Gastroesophageal sphincter (tissue), 4 donors: ENCODE measurements around the gene RHBDF2. TPM values are rescaled to one million over a fixed set of nuclear protein-coding genes. Genes with fewer than 3 reads are reported as not detected.
"Not testable (repeated sequence)": the region's sequence is repeated elsewhere in the genome, so short reads cannot be mapped to it uniquely, and the experiment has no call there.

Source experiments
- ATAC-seq: fragments of 150-250 bp; one replicate; pipeline ENCODE4 v1.9.1; 2016; ENCODE audit warnings: mild to moderate bottlenecking, moderate library complexity
- H3K27ac ChIP-seq, 4 donors: fragments of 200-600 bp; sonication (generic) in 3 of 4; 1 replicate in 3 of 4; 2 replicates in 1 of 4; pipeline ENCODE4 v1.5.1; 2016 to 2019
- H3K27me3 ChIP-seq: fragments of 200-600 bp; sonication (generic); one replicate; pipeline ENCODE4 v1.5.1; 2019
- H3K36me3 ChIP-seq, 2 donors: fragments of 200-600 bp; sonication (generic); one replicate each; pipeline ENCODE4 v1.5.1; 2019; ENCODE audit warnings: control low read depth in 1 of 2
- H3K4me1 ChIP-seq, 3 donors: fragments of 200-600 bp; sonication (generic); 1 replicate in 2 of 3; 2 replicates in 1 of 3; pipeline ENCODE4 v1.5.1; 2016 to 2019; ENCODE audit warnings: control low read depth in 2 of 3
- H3K4me3 ChIP-seq, 2 donors: fragments of 200-600 bp; sonication (generic); one replicate each; pipeline ENCODE4 v1.5.1; 2019; ENCODE audit warnings: mild to moderate bottlenecking in 1 of 2, moderate library complexity in 1 of 2
- H3K9me3 ChIP-seq, 3 donors: fragments of 200-600 bp; sonication (generic); one replicate each; pipeline ENCODE4 v1.5.1; 2017 to 2019; ENCODE audit warnings: control low read depth in 2 of 3
- EP300 ChIP-seq: sonication (generic); formaldehyde crosslinking; IDR thresholded peaks from one replicate; pipeline ENCODE4 v1.6.1; 2017; ENCODE audit warnings: antibody characterized with exemption, mild to moderate bottlenecking
- POLR2A ChIP-seq, 2 donors: fragments of 450-650 bp; IDR thresholded peaks; one replicate each; pipeline ENCODE4 v1.6.1; 2017; ENCODE audit warnings: antibody characterized with exemption in 2 of 2, mild to moderate bottlenecking in 2 of 2, moderate library complexity in 1 of 2
- POLR2AphosphoS5 ChIP-seq: sonication (generic); formaldehyde crosslinking; IDR thresholded peaks from one replicate; pipeline ENCODE4 v1.6.1; 2017; ENCODE audit warnings: antibody characterized with exemption
- WGBS, 2 donors: methylation state at CpG; one replicate each; pipeline ENCODE4 v1.1.5; 2018; ENCODE audit warnings: low coverage in 1 of 2; 5-methylcytosine and 5-hydroxymethylcytosine counted together
- total RNA-seq, 4 donors: library from RNA; depleted of rRNA; stranded (reverse); fragments of >200 nt; gene quantifications; one replicate each; pipeline ENCODE4 v1.1.0, GENCODE V29; 2016
- TF ChIP-seq, protein P1 (sequence below), 4 experiments: fragments of 200-600 bp in 2 of 4; fragments of 450-650 bp in 2 of 4; sonication (generic) in 1 of 4; IDR thresholded peaks; one replicate each; pipeline ENCODE4 v1.5.1; 2017 to 2019; ENCODE audit warnings: antibody characterized with exemption in 4 of 4, mild to moderate bottlenecking in 2 of 4, moderate library complexity in 2 of 4

Gene RHBDF2
- total RNA-seq, 4 donors from 2014 or later = 7.3 to 20.5 (median 8.5) TPM

DNA sequence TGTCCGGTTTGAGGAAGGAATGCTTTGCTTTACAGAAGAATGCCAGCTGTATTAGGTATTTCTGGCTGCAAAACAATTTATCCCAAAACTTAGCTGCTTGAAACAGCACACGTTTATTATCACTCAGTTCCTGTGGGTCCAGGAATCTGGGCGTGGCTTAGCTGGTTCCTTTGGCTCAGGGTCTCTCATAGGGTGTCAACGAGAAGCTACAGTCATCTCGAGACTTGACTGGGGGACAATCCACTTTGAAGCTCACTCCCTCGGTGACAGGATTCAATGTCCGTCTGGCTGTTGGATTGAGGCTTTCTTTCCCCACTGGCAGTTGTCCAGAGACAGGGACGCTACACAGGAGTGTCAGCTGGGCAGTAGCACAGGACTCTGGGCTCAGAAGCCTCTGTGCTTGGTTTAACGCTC is 9.6 kb upstream of the RHBDF2 start:
- 0 to 8% methylated on average over 5 to 7 of the region's 9 CpGs for WGBS, 2 donors
- Histone ChIP-seq H3K27me3 (peaks cover 25% of the 10 kb centered on the region), H3K4me1 (peaks cover 0 to 26% (median 3%) of the 10 kb centered on the region in 3 donors), H3K4me3 (no peak overlapping the region), H3K27ac (no peak overlapping the region), H3K36me3 (no peaks in the 10 kb centered on the region), H3K9me3 (no peaks in the 10 kb centered on the region)
- no peak for TF ChIP-seq POLR2AphosphoS5
- TF ChIP-seq EP300 = no peak
- TF ChIP-seq, protein P1, sequence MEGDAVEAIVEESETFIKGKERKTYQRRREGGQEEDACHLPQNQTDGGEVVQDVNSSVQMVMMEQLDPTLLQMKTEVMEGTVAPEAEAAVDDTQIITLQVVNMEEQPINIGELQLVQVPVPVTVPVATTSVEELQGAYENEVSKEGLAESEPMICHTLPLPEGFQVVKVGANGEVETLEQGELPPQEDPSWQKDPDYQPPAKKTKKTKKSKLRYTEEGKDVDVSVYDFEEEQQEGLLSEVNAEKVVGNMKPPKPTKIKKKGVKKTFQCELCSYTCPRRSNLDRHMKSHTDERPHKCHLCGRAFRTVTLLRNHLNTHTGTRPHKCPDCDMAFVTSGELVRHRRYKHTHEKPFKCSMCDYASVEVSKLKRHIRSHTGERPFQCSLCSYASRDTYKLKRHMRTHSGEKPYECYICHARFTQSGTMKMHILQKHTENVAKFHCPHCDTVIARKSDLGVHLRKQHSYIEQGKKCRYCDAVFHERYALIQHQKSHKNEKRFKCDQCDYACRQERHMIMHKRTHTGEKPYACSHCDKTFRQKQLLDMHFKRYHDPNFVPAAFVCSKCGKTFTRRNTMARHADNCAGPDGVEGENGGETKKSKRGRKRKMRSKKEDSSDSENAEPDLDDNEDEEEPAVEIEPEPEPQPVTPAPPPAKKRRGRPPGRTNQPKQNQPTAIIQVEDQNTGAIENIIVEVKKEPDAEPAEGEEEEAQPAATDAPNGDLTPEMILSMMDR (IDR thresholded peaks at IDR 0.05) = no peak
- TF ChIP-seq POLR2A (IDR thresholded peaks at IDR 0.05) = no peak
- no peak for ATAC-seq

DNA sequence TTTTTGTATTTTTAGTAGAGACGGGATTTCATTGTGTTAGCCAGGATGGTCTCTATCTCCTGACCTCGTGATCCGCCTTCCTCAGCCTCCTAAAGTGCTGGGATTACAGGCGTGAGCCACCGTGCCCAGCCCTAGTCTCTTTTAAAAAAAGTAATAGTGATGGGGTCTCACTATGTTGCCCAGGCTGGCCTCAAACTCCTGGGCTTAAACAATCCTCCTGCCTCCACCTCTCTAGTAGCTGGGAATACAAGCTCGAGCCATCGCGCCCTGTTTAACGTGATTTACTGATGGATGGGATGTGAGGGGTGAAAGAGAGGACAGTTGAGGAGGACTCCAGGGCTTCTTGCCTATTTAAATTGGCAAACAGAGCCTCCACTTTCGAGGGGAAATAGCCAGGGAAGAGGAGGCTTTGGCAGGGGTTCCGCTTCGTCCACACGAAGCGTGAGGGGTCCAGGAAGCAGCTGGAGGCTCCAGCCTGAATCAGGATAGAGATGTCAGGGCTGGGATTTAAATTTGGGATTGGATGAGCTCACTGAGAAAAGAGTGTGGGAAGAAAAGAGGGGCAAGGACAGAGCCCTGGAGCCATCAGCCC is 7.3 kb upstream of the RHBDF2 start:
- not testable (repeated sequence) for ATAC-seq

DNA sequence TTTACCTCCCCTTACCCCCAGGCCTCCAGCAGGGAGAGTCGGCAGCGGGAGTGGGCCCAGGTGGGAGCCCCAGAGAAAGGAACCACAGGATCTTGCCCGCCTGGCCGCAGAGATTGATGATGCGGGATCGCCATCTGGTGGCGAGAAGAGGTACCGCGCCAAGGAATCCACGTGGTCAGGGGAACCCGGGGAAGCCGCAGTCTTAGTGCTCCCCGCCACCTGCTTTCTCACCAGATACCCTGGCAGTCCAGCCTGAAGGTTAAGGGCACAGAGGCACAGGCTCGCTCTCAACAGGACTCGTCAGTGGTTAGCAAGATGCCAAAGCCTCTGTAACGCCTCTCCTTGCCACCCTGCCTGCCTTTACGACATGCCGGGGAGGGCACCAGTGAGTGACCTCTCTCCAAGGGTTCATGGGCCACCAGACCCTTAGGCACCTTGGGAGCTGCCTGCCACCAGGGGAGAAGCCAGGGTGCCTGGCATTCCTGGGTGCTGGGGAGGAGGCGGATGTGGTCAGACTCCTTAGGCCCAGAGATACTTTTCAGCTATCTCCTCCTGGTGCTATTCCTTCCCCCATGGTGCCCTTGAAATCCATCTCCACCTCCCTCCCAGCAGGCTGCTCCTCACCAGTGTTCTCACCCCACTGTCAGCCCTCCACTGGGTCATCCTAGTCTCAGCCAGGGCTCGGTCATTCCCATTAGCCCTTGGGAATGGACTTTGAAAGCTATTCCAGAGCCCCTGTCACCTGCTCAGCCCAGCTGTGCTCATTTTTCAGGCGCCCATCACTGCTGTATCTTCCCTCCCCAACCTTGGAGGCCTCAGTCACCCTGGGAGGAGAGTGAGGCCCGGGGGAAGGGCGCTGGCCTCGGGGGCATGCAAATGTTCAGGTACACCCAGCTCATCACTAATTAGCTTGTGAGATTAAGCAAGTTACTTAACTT is 5.5 kb upstream of the RHBDF2 start:
- H3K27me3 ChIP-seq = peaks cover 36% of the 10 kb centered on the region
- 76% methylated on average over 4 of the region's 24 CpGs; no CpG with 5 or more reads in 1 of the 2 donors for WGBS, 2 donors
- peaks cover 0 to 17% (median 9%) of the 10 kb centered on the region in 3 donors for H3K4me1 ChIP-seq
- peak; percentile 61 for ATAC-seq
- no peak overlapping the region for H3K27ac ChIP-seq
- H3K4me3 ChIP-seq = no peak overlapping the region
- TF ChIP-seq, protein P1 (IDR thresholded peaks at IDR 0.05) = peak in 3 of 4 experiments; percentile 96 to 98 (median 97)
- no peak for TF ChIP-seq POLR2A (IDR thresholded peaks at IDR 0.05)
- H3K9me3 ChIP-seq = no peaks in the 10 kb centered on the region
- no peaks in the 10 kb centered on the region for H3K36me3 ChIP-seq

More for the DNA sequence above, 7.3 kb upstream of the RHBDF2 start:
- not testable (repeated sequence) for H3K36me3 ChIP-seq, H3K9me3 ChIP-seq, H3K4me3 ChIP-seq, H3K27ac ChIP-seq
- Histone ChIP-seq H3K27me3 (peaks cover 36% of the 10 kb centered on the region), H3K4me1 (peaks cover 0 to 15% (median 3%) of the 10 kb centered on the region in 3 donors)
- 89 to 100% methylated on average over 1 to 4 of the region's 14 CpGs for WGBS, 2 donors

DNA sequence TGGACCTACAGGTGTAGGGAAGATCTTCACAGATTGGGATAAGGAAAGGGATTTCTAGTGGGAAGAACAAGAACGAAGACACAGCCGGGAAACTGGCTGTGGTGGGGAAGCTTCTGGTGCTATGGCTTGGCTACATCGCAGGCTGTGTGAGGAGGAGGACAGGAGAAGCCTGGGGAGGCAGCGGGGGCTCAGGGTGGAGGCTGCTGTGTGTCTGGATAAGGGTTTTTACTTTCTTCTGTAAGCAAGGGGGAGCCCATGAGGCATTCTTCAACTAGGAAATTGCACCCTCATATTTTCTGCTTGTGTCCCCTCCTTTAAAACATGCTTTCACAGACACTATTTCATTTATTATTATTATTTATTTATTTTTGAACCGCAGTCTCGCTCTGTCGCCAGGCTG is 2.9 kb upstream of the RHBDF2 start:
- Histone ChIP-seq H3K9me3 (no peaks in the 10 kb centered on the region), H3K36me3 (no peaks in the 10 kb centered on the region), H3K27me3 (peaks cover 36% of the 10 kb centered on the region), H3K4me1 (peaks cover 0 to 38% (median 17%) of the 10 kb centered on the region in 3 donors), H3K27ac (no peak overlapping the region), H3K4me3 (no peak overlapping the region)
- ATAC-seq = no peak
- WGBS, 2 donors = 31 to 82% methylated on average over 4 to 7 of the region's 7 CpGs
- TF ChIP-seq POLR2AphosphoS5 = no peak
- TF ChIP-seq, protein P1 (IDR thresholded peaks at IDR 0.05) = no peak
- no peak for TF ChIP-seq POLR2A (IDR thresholded peaks at IDR 0.05)
- no peak for TF ChIP-seq EP300

DNA sequence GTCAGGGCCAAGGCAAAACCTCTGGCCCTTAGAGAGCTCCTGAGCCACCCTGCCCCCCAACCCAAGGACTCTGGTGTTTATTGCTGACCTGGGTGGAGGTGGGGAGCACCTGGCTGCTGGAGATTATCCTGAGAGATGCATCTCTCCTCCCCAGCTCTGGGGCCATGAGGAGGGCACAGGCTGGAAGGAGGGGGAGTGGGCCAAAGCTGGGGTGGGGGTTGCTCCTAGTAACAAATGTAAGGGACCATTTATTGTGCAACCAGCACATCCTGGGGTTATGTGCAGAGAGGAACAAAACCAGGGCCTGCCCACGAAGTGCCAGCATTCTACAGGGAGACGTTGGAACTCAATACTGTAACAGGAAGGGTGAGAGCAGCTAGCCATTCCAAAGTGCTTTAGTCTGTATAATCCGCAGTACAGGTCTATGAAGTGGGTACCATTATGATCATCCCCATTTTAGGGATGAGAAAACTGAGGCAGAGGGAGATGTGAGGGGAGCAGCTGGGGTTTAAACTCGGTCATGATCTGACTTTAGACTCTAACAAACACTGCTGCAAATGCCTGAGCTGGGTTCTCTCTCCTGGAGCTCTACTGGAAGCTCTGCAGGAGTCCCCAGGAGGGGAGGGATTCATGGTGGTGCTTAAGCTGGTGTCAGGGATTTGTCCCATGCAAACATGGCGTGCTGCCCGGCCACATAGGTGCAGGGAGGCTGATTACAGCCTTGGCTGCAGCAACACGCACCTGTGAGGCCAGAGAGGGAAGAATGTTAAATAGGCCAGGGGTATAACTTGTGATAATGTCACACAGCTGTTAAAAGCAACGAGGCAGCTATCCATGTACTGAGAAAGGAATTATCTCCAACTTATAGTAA is 1.4 kb upstream of the RHBDF2 start:
- no peaks in the 10 kb centered on the region for H3K36me3 ChIP-seq
- WGBS, 2 donors = 78 to 86% methylated on average over 6 to 8 of the region's 8 CpGs
- H3K4me3 ChIP-seq = no peak overlapping the region
- TF ChIP-seq, protein P1 (IDR thresholded peaks at IDR 0.05) = no peak
- TF ChIP-seq EP300 (no peak), POLR2A (IDR thresholded peaks at IDR 0.05) (no peak), POLR2AphosphoS5 (no peak)
- no peak for ATAC-seq
- peak overlapping the region in 2 of 4 donors; percentile 82 to 88 for H3K27ac ChIP-seq
- H3K9me3 ChIP-seq = no peaks in the 10 kb centered on the region
- H3K27me3 ChIP-seq = peaks cover 23% of the 10 kb centered on the region
- peaks cover 0 to 53% (median 32%) of the 10 kb centered on the region in 3 donors for H3K4me1 ChIP-seq
